Limb (tissue), 2 donors: ENCODE data around the gene SPEG.
A peak's percentile ranks its signal among the peaks of the same experiment; 100 is the strongest.

Source experiments
- DNase-seq, 2 donors: peaks; one replicate each; pipeline ENCODE4 v3.0.0-alpha.2; 2016; ENCODE audit errors: extremely low spot score in 2 of 2

SPEG gene

GRCh38 chr2:219475697-219476651, 41.3 kb downstream of the SPEG start:
- peak; percentile 58 to 89 for DNase-seq

- DNase-seq: peak in 1 of 2 donors; percentile 62
Measured at GRCh38 chr2:219476652-219477151, 42.1 kb downstream of the SPEG start.

- DNase-seq: no peak
Measured at GRCh38 chr2:219477179-219477578, 42.5 kb downstream of the SPEG start.

DNA sequence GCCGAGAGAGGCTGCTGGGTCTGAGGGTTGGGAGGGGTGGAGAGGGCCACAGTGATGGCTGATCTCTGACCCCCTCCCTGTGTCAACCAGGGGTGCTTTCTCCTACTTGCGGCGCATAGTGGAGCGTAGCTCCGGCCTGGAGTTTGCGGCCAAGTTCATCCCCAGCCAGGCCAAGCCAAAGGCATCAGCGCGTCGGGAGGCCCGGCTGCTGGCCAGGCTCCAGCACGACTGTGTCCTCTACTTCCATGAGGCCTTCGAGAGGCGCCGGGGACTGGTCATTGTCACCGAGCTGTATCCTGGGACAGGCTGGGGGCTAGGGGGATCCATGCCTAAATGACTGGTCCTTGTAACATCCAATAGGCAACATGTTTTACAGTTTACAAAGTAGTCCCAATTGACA, 43.2 kb downstream of the SPEG start:
- DNase-seq: no peak

DNA sequence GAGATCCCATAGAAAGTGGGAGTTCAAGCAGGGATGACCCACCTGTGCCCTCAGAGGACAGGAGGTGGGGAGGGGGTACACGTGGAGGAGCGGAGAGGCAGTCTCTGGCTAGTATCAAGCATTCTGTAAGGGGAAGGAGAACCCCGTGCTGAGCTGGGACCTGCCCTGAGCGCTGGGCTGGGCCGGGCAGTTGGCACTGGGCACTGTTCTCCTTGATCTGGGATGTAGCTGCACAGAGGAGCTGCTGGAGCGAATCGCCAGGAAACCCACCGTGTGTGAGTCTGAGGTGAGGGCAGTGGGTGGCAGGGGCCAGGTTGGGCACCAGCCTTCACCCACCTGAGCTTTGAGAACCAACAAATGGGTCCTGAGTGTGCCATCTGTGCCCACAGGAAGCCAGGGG, 44.3 kb downstream of the SPEG start:
- DNase-seq: no peak

- DNase-seq: no peak
Measured at GRCh38 chr2:219480004-219480403, 45.4 kb downstream of the SPEG start.

DNA sequence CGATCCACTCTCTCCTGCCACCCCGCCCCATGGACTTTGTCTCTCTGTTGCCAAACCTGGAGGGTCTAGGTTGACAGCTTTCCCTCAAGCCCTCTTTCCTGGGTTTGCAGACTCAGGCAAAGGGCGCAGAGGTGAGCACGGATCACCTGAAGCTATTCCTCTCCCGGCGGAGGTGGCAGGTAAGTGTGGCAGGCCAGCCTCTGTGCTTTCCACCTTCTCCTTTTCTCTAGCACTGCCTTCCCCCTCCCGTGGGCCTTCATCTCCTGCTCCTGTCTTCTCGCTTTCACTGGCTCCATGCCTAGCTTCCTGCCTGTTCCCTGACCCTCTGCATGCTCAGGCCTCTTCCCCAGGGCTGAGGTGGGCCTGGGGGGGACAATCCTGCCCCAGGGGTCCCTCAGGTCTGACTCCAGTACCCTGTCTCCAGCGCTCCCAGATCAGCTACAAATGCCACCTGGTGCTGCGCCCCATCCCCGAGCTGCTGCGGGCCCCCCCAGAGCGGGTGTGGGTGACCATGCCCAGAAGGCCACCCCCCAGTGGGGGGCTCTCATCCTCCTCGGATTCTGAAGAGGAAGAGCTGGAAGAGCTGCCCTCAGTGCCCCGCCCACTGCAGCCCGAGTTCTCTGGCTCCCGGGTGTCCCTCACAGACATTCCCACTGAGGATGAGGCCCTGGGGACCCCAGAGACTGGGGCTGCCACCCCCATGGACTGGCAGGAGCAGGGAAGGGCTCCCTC, 48.2 kb downstream of the SPEG start:
- no peak for DNase-seq

- no peak for DNase-seq
Measured at GRCh38 chr2:219483451-219484342, 49.1 kb downstream of the SPEG start.

DNA sequence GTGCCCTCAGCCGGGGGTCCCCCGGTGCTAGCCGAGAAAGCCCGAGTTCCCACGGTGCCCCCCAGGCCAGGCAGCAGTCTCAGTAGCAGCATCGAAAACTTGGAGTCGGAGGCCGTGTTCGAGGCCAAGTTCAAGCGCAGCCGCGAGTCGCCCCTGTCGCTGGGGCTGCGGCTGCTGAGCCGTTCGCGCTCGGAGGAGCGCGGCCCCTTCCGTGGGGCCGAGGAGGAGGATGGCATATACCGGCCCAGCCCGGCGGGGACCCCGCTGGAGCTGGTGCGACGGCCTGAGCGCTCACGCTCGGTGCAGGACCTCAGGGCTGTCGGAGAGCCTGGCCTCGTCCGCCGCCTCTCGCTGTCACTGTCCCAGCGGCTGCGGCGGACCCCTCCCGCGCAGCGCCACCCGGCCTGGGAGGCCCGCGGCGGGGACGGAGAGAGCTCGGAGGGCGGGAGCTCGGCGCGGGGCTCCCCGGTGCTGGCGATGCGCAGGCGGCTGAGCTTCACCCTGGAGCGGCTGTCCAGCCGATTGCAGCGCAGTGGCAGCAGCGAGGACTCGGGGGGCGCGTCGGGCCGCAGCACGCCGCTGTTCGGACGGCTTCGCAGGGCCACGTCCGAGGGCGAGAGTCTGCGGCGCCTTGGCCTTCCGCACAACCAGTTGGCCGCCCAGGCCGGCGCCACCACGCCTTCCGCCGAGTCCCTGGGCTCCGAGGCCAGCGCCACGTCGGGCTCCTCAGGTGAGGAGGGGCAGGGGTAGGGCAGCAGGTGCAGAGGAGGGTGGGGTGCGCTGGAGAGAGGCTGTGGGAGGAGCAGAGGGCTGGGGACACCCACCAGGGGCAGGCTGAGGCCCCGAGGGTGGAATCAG, 49.9 kb downstream of the SPEG start:
- no peak for DNase-seq

DNA sequence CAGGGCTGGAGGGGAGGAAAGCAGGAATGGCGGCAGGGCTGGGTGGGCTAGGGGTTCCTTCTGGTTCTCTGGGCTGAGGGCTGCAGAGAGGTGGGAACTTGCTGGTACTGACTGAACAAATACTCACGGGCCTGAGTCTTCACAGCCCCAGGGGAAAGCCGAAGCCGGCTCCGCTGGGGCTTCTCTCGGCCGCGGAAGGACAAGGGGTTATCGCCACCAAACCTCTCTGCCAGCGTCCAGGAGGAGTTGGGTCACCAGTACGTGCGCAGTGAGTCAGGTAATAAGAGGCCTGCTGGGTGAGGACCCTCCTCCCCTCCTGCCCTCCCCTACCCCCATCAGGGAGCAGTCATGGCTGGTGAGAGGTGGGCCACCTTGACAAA, 50.5 kb downstream of the SPEG start:
- DNase-seq: no peak

DNA sequence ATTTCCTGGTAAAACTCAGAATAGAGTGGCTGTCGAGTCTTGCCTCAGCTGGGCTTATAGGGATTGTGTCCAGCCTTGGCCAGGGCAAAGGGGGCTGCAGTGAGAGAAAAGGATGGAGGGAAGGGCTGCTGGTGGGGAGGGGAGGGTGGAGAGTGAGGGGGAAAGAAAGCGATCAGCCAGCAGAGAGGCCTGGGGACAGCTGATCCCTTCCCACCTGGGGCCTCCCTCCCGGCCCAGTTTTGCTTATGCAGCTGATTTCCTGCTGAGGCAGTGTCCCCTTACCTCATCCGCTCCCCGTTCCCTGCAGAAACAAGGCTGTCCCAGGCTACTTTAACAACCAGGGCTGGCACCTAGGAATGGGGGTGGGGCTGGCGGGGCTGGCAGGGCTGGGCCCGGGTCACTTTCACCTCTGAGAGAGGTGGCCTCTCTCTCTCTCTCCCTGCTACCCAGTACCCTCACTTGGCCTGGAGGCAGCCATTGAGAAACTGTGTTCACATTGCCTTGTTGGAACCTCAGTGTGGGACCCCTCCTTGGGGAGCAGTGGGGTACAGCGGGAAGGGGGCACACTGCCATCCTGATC, 51.8 kb downstream of the SPEG start:
- DNase-seq: no peak

GRCh38 chr2:219488149-219488843, 53.7 kb downstream of the SPEG start:
- DNase-seq: no peak

- DNase-seq: no peak
Measured at GRCh38 chr2:219488844-219489194, 54.2 kb downstream of the SPEG start.

DNA sequence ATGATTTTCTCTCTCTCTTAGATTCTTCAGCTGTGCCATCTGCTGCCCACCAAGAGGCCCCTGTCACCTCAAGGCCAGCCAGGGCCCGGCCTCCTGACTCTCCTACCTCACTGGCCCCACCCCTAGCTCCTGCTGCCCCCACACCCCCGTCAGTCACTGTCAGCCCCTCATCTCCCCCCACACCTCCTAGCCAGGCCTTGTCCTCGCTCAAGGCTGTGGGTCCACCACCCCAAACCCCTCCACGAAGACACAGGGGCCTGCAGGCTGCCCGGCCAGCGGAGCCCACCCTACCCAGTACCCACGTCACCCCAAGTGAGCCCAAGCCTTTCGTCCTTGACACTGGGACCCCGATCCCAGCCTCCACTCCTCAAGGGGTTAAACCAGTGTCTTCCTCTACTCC, 54.7 kb downstream of the SPEG start:
- DNase-seq: no peak

DNA sequence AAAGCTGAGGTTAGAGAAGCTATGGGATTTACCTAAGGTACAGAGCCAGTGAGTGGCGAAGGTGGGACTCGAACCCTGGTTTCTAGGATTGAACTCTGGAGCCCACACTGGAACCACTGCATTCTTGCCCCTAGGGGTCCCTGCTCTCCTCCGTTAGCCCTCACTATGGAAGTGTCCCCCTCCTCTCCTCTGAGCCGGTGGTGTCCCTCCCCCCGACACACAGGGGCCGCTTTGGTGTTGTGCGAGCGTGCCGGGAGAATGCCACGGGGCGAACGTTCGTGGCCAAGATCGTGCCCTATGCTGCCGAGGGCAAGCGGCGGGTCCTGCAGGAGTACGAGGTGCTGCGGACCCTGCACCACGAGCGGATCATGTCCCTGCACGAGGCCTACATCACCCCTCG, 55.5 kb downstream of the SPEG start:
- DNase-seq: no peak

- no peak for DNase-seq
Measured at GRCh38 chr2:219490600-219491130, 56.0 kb downstream of the SPEG start.

DNA sequence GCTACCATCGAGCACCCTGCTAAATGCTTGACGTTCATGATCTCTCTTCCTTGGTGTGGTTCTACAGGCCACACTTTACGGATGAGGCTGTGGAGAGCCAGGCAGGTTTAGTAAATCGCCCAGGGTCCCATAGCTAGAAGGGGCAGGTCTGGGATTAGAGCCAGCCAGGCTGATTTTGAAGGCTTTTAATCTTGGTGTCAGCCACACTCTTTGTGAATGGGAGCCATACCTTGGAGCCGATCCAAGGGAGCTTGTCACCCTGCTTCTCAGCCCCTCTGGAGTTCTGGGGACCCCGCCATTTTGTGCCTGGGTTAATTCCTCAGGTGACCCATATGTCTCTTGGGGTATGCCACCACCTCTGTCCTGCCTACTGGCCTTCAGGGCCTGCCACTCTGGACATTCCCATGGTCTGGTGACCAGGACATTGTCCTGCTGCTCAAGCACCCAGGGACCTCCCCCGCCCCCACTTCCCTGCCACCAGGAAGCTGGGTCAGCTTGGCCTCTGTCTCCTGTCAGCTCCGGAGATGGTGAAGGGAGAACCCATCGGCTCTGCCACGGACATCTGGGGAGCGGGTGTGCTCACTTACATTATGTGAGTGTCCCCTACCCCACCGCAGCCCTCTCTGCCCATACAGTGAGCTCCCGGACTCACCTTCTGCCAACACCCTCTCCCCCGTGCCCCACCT, 56.8 kb downstream of the SPEG start:
- no peak for DNase-seq

DNA sequence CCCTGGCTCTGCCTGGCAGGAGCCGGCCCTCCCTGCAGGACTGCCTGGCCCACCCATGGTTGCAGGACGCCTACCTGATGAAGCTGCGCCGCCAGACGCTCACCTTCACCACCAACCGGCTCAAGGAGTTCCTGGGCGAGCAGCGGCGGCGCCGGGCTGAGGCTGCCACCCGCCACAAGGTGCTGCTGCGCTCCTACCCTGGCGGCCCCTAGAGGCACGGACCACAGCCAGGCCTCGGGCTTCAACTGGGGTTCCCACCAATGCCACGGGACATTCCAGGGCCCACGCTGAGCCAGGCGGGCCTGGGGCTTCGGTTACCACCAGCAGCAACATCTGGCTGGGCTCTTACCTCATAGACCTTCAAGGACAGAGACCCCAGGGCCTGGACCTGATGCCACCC, 57.9 kb downstream of the SPEG start:
- no peak for DNase-seq

DNA sequence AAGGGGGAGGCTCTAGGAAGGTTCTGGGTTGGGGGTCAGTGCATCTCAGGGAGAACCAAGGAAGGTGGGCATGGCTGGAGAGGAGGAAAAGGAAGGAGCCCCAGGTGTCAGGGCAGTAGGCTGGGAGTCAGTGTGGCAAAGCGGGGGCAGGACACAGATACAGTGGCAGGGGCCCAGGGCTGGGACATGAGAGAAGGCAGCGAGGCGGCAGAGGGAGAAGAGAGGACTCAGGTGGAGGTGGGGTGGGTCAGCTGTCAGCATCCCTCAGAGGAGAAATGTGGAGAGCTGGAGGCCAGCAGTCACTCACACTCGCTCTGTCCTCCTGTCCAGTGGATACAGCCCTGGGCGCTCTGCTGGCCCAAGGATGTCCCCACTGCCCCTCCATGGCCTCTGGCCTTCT, 58.4 kb downstream of the SPEG start:
- no peak for DNase-seq
